Mesenteric fat pad (tissue), 1 donor: ENCODE measurements around the gene ANKK1. TPM values are rescaled to one million over a fixed set of nuclear protein-coding genes. Genes with fewer than 3 reads are reported as not detected.

Experiments
- DNase-seq: peaks from one replicate; pipeline ENCODE4 v3.0.0-alpha.2; 2020; ENCODE audit warnings: low spot score
- total RNA-seq: library from RNA; stranded (reverse); fragmentation: NEBNext Ultra II Directional; extraction: Animal tissue kit (Norgen Biotek cat#: 25700); gene quantifications from one replicate; pipeline ENCODE4 v1.2.1, GENCODE V29; 2021
- donor health status: DM: yes; HTN: yes; CAD: no.

Gene ANKK1
- total RNA-seq, 1 donor from 2014 or later, result 0.13 TPM

DNA sequence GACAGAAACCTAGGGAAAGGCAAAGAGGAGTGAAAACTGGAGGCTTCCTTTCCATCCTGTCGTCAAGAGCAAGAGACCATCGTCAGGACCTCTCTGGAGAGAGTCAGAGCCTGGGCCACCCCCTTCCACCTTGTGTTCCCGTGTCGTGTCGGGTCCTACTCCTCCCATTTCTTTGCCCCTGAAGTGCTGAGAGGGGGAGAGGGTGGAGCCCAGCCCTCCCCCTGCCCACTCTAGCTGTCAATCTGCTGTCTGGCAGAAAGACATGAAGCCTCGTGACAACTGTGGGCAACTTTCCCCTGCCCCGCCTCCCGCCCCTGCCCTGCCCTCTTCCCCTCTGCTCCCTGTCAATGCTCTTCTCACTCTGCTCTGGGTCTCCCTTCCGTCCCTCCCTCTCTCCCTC is 20.6 kb downstream of the ANKK1 start:
- DNase-seq, result no peak

- no peak for DNase-seq
Measured at GRCh38 chr11:113408887-113409286, 21.3 kb downstream of the ANKK1 start.

DNA sequence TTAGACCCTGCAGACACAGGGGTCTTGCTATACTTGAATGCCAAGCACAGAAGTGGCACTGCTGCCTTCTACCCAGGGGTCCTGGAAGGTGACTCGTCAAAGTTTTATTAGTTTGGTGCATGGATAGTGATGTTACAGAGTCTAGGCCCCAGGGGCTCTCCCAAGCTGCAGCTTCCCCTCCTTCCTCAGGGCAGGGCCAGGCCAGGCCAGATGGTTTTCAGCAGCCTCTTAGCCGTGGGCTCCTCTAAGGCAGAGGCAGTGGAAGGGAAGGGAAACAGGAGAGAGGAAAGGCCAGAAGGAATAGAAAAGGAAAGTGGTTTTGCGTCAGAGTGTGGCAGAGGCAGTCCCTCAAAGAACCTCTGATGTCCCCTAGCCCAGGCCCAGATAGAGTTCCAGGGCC is 21.9 kb downstream of the ANKK1 start:
- no peak for DNase-seq

- no peak for DNase-seq
Measured at GRCh38 chr11:113410414-113411135, 23.0 kb downstream of the ANKK1 start.

DNA sequence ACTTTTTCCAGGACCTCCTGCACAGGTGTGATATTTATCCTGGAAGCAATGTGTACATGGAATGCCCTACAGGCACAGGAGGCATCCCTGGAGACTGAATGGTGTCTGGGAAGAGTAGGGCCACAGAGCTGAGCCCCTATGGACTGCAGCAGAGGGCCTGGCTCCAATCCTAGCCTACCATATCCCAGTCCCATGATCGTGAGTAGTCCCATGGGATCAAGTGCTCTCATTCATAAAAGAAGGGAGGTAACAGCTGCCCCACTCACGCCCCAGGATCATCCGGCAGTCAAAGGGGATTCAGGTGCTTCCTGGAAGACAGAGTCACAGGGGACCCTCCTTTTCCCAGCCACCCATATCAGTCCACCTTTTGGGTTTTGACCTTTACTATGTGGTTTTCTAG is 24.0 kb downstream of the ANKK1 start:
- DNase-seq, result no peak

GRCh38 chr11:113412675-113413074 is 25.1 kb downstream of the ANKK1 start:
- no peak for DNase-seq

DNA sequence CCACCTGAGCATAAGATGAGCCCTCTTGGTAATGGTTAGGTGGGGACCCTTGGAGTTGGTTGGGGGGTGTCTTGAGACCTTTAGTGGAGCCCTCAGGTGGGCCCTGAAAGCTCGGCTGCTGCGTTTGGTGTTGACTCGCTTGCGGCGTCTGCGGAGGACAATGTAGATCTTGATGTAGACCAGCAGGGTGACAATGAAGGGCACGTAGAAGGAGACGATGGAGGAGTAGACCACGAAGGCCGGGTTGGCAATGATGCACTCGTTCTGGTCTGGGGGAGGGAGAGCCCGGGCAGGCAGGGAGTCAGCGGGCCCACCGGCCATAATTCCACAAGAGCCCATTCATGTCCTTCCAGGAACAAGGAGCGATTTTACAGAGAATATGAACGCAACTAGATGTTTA is 27.8 kb downstream of the ANKK1 start:
- no peak for DNase-seq

- DNase-seq, result no peak
Measured at GRCh38 chr11:113417428-113417827, 29.8 kb downstream of the ANKK1 start.

DNA sequence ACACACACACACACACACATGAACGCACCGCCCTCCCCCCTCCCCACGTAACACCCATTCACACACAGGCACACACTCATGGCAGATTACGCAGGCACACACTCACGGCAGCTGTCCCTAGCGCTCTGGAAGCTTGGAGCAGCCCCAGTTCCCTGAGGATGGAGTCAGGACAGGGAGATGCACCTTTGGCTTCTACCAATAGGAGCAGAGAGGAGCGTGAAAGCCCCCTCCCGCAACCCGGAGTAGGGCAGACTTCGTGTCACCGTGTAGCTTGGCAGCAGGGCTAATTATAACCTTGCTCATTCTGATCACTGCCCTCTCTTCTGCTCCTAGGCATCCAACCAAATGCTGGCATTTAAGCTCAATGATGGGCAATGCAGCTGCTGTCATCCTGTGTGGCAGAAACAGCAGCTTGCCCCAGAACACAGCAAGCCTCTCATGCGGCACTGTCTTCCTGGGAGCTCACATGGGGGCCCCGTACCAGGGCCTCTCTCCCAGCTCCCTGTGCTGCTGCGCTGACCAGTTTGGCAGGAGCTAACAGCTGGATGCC is 31.9 kb downstream of the ANKK1 start:
- no peak for DNase-seq

DNA sequence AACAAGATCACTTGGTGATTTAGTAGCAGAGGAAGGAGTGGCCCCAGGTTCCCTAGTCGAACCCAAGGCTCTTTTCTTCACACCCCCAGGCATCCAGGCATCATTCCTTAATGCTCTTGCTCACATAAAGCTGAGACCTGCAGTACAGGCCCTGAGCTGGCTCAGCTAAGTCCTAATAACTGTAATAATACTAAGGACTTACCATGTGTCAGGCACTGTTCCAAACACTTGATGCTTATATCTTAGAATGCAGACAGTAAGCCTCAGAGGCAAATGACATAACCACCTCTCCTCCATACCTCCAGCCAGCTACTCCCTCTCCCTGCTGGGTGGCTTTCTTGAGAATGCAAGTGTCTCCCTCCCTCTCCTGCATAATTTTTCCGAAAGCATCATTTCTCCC is 33.2 kb downstream of the ANKK1 start:
- DNase-seq, result no peak

GRCh38 chr11:113426686-113427085 is 39.1 kb downstream of the ANKK1 start:
- DNase-seq, result no peak

GRCh38 chr11:113431746-113432145 is 44.2 kb downstream of the ANKK1 start:
- no peak for DNase-seq

DNA sequence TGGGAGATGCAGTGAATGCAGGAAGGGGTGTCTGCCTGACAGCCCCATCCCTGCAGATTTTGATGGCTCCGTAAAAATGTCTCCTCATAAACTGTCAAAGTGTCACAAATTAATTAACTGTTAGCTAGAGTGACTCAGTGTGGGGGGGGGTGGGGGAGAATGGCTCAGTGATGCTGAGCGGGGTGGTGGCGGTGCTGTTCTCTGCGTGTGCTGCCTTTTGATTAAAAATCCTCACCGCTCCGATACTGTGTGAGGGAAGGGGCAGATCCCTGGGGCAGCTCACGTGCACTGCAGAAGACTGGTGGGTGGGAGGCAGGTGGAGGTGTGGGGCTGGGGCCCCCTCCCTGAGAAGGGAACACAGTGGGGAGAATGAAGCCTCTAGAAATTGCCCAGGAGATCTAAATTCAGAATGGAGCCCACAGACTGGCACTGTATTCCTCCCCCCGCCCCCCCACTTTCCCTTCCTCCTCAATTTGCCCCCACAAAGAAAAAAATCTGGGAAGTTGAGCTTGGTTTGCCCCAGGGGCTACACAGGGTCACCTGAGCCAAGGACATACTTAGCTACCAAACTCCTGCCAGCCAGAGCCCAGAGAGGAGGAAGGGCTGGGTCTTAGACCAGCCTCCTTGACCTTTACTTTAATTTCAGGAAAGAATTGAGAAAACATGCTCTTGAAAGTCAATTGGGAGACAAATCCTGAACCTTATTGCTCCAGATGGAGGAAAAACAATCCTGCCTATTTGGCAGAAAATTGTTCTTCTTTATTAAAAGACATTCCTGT is 47.8 kb downstream of the ANKK1 start:
- DNase-seq, result no peak

GRCh38 chr11:113436672-113437252 is 49.2 kb downstream of the ANKK1 start:
- no peak for DNase-seq

- no peak for DNase-seq
Measured at GRCh38 chr11:113440816-113441215, 53.2 kb downstream of the ANKK1 start.

DNA sequence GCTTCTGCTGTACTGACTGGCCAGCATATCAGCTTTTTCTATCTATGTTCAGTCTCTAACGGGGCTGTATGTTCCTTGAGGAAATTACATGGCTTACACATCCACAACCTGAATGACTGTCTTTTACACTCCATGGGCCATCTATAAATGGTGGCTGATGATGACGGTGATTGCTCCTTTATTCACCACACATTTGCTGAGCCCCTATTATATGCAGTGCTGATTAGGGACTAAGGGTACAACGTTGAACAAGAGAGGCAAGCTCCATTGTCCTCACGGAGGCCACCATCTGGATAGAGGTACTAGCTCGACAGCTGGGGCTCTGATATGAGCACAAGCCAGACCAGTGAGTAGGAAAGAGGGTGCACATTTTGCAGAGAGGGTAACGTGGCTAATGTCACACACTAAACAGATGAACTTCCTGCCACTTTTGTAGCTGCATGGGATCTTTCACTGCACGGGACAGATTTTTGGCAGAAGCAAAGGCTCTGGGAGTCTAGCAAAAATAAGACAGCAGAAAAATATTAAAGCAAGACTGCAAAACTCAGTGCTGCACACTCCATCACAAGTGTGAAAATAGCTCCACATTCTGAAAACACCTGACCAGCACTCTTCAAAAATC is 57.0 kb downstream of the ANKK1 start:
- no peak for DNase-seq

DNA sequence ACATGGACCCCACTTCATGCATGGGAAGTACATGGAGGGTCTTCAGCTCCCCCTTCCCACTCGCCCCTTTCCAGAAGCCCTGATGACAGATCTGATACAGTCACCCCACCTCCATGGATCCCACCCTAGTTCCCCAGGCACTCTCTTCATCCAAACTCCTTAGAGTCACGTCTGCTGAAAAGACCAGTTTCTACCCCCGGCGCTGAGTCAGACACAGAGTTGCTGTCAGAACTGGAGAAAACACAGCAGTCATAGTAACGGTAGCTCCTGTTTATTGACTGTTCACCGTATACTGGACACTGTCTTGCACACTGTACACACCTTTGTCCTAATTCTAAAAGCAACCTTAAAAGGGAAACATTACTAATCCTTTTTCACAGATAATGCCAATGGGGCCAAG is 58.5 kb downstream of the ANKK1 start:
- no peak for DNase-seq

DNA sequence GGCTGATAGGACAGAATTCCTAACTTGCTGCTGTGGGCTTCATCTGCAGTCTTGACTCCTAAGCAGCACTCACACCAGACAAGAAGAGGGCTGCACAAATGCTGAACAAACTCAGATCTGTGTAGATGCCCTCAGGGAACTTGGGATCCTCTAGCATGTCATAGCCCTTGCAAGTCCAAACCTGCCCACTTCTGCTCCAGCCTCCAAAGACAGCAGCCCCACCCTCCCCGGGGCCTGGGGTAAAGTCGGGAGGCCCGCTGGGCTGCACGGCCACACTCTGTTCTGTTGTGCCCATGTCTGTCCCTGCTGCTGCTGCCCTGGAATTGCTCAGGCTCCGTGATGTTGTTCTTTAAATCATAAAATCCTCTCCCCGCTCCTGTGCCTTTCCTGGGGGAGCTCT is 59.4 kb downstream of the ANKK1 start:
- DNase-seq, result no peak

DNA sequence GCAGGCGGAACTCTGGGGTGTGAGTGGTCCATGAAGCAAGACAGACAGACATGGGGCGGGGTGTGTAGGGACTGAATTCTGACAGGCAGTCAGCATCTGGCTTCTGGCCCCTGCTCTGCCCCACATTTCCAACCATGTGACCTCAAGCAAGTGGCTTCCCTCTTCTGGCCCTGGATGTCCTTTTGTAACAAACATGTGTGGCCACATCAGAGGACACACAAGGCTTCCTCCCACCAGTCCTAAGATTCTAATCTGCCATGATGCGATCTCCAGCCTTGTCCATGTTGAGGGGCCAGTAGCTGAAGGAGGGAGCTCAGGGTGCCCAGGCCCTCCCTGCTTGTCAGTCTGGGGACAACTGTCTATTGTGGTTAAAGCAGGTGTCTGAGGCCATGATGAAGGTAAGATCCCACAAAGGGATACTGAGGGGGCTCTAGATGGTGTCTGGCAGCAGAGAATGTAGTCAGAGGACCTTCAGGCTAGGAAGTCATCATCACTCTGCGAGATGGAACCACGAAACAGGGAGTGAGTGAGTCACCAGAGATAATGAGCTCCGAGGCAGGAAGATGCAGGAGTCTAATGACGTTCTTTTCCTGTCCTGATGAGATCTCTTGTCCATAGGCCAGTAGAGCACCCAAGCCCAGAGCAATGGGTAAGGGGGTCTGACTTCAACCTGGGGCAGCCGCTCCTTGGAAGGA is 60.2 kb downstream of the ANKK1 start:
- DNase-seq, result no peak

- no peak for DNase-seq
Measured at GRCh38 chr11:113448316-113448677, 60.7 kb downstream of the ANKK1 start.

- no peak for DNase-seq
Measured at GRCh38 chr11:113449743-113450142, 62.2 kb downstream of the ANKK1 start.
